Liver (tissue), 9 donors: Measurements from ENCODE around the gene ZKSCAN5. TPM values are rescaled to one million over a fixed set of nuclear protein-coding genes. Genes with fewer than 3 reads are reported as not detected.
"Not testable (repeated sequence)": the region's sequence is repeated elsewhere in the genome, so short reads cannot be mapped to it uniquely, and the experiment has no call there.

Experiments used
- DNase-seq: peaks from one replicate; pipeline ENCODE4 v3.0.0-alpha.2; 2017; ENCODE audit warnings: low spot score
- H3K27ac ChIP-seq, 2 donors: one replicate each; pipeline ENCODE4 v1.7.0; 2013; ENCODE audit warnings: inconsistent platforms in 2 of 2, low read length in 2 of 2, control low read depth in 1 of 2, low read depth in 1 of 2, mild to moderate bottlenecking in 1 of 2
- H3K27me3 ChIP-seq, 4 donors: one replicate each; pipeline versions ENCODE4 v1.6.1 to v1.7.0; 2013; ENCODE audit warnings: low read length in 3 of 4, inconsistent platforms in 1 of 4, mild to moderate bottlenecking in 1 of 4, moderate library complexity in 1 of 4; ENCODE audit not compliant: control insufficient read depth in 4 of 4, insufficient read depth in 4 of 4
- H3K36me3 ChIP-seq, 4 donors: one replicate each; pipeline versions ENCODE4 v1.6.1 to v1.7.0; 2013; ENCODE audit warnings: low read length in 3 of 4, mild to moderate bottlenecking in 3 of 4, low read depth in 1 of 4, moderate library complexity in 1 of 4; ENCODE audit not compliant: control insufficient read depth in 4 of 4, insufficient read depth in 3 of 4
- H3K4me1 ChIP-seq, 4 donors: one replicate each; pipeline versions ENCODE4 v1.6.1 to v1.7.0; 2013; ENCODE audit warnings: low read length in 3 of 4, mild to moderate bottlenecking in 3 of 4, moderate library complexity in 1 of 4; ENCODE audit not compliant: control insufficient read depth in 4 of 4, insufficient read depth in 4 of 4
- H3K4me3 ChIP-seq, 3 donors: one replicate each; pipeline versions ENCODE4 v1.6.1 to v1.7.0; 2013; ENCODE audit warnings: low read length in 3 of 3, control low read depth in 1 of 3, low read depth in 1 of 3, mild to moderate bottlenecking in 1 of 3
- H3K9ac ChIP-seq, 2 donors: one replicate each; pipeline ENCODE4 v1.7.0; 2013; ENCODE audit warnings: low read length in 2 of 2, mild to moderate bottlenecking in 2 of 2, moderate library complexity in 2 of 2, control low read depth in 1 of 2, low read depth in 1 of 2
- H3K9me3 ChIP-seq, 4 donors: one replicate each; pipeline versions ENCODE4 v1.6.1 to v1.7.0; 2013; ENCODE audit warnings: low read length in 3 of 4; ENCODE audit not compliant: control insufficient read depth in 4 of 4
- ATF3 ChIP-seq: IDR thresholded peaks from 2 replicates; pipeline ENCODE4 v1.6.1; 2016; ENCODE audit warnings: antibody characterized with exemption
- CTCF ChIP-seq: fragments of 150-350 bp; IDR thresholded peaks from 2 replicates; pipeline ENCODE4 v1.5.1; 2017; ENCODE audit warnings: improper control_type of control experiment, low read depth, low read length; ENCODE audit not compliant: missing input control
- EGR1 ChIP-seq, 2 donors: IDR thresholded peaks; 2 replicates each; pipeline ENCODE4 v1.6.1; 2016 to 2018; ENCODE audit warnings: antibody characterized with exemption in 2 of 2, low read depth in 2 of 2
- FOXA1 ChIP-seq: IDR thresholded peaks from 2 replicates; pipeline ENCODE4 v1.6.1; 2016; ENCODE audit warnings: antibody characterized with exemption
- FOXA2 ChIP-seq: IDR thresholded peaks from 2 replicates; pipeline ENCODE4 v1.6.1; 2016; ENCODE audit warnings: antibody characterized with exemption
- GABPA ChIP-seq, 2 donors: IDR thresholded peaks in 1 of 2; conservative IDR thresholded peaks in 1 of 2; 2 replicates each; pipeline ENCODE4 v1.6.1; 2016; ENCODE audit warnings: antibody characterized with exemption in 2 of 2, mild to moderate bottlenecking in 1 of 2, moderate library complexity in 1 of 2
- HNF4A ChIP-seq, 2 donors: conservative IDR thresholded peaks; 2 replicates each; pipeline ENCODE4 v1.6.1; 2016; ENCODE audit warnings: antibody characterized with exemption in 2 of 2, mild to moderate bottlenecking in 2 of 2
- HNF4G ChIP-seq: IDR thresholded peaks from 2 replicates; pipeline ENCODE4 v1.6.1; 2016; ENCODE audit warnings: antibody characterized with exemption
- JUND ChIP-seq, 2 donors: IDR thresholded peaks; 2 replicates each; pipeline ENCODE4 v1.6.1; 2016; ENCODE audit warnings: antibody characterized with exemption in 2 of 2
- MAX ChIP-seq: IDR thresholded peaks from 2 replicates; pipeline ENCODE4 v1.6.1; 2016; ENCODE audit warnings: antibody characterized with exemption
- NR2F2 ChIP-seq: IDR thresholded peaks from 2 replicates; pipeline ENCODE4 v1.6.1; 2016; ENCODE audit warnings: antibody characterized with exemption
- RAD21 ChIP-seq, 2 donors: IDR thresholded peaks; 2 replicates each; pipeline ENCODE4 v1.6.1; 2016; ENCODE audit warnings: antibody characterized with exemption in 2 of 2, mild to moderate bottlenecking in 2 of 2
- REST ChIP-seq: IDR thresholded peaks from 2 replicates; pipeline ENCODE4 v1.6.1; 2016; ENCODE audit warnings: antibody characterized with exemption, mild to moderate bottlenecking
- RXRA ChIP-seq, 2 donors: IDR thresholded peaks; 2 replicates each; pipeline ENCODE4 v1.6.1; 2017 to 2018; ENCODE audit warnings: antibody characterized with exemption in 2 of 2, mild to moderate bottlenecking in 1 of 2
- SP1 ChIP-seq: IDR thresholded peaks from 2 replicates; pipeline ENCODE4 v1.6.1; 2018; ENCODE audit warnings: antibody characterized with exemption, mild to moderate bottlenecking
- TAF1 ChIP-seq: conservative IDR thresholded peaks from 2 replicates; pipeline ENCODE4 v1.6.1; 2016; ENCODE audit warnings: antibody characterized with exemption, mild to moderate bottlenecking
- YY1 ChIP-seq: IDR thresholded peaks from 2 replicates; pipeline ENCODE4 v1.6.1; 2016; ENCODE audit warnings: antibody characterized with exemption, mild to moderate bottlenecking
- ZBTB33 ChIP-seq: IDR thresholded peaks from 2 replicates; pipeline ENCODE4 v1.6.1; 2016; ENCODE audit warnings: antibody characterized with exemption
- WGBS: extraction: QIAGEN DNeasy Blood & Tissue Kit; methylation state at CpG from one replicate; pipeline ENCODE4 v1.1.7; 2013; 5-methylcytosine and 5-hydroxymethylcytosine counted together
- polyA plus RNA-seq, 2 donors: library from polyadenylated mRNA; stranded (reverse) in 1 of 2; unstranded in 1 of 2; fragments of 200-250 nt in 1 of 2; fragments of >200 nt in 1 of 2; fragmentation: Nextera tagmentation in 1 of 2; extraction: Ambion mirVana in 1 of 2; gene quantifications; one replicate each; pipeline versions ENCODE4 v1.2.1 to v1.2.3, GENCODE V29; 2013 to 2015
- total RNA-seq, 2 donors: library from RNA; depleted of rRNA; stranded (reverse); fragments of >200 nt; gene quantifications; one replicate each; pipeline ENCODE4 v1.2.3, GENCODE V29; 2014
- donor health status: healthy.
- donor health status: healthy.
- donor health status: healthy.
- donor health status: healthy.
- donor health status: healthy.

The ZKSCAN5 gene
- total and polyA plus RNA-seq, 4 donors, result 1.7 to 5.4 (median 3.4) TPM

- TF ChIP-seq REST, result no peak
- no peak for TF ChIP-seq ZBTB33
- no peak for TF ChIP-seq NR2F2
- no peak for TF ChIP-seq HNF4A (conservative IDR thresholded peaks at IDR 0.05)
- TF ChIP-seq ATF3, result no peak
- no peak for TF ChIP-seq YY1
- TF ChIP-seq FOXA1, result no peak
- no peak for TF ChIP-seq HNF4G
- TF ChIP-seq GABPA (IDR thresholded peaks at IDR 0.05 in 1 of 2, conservative IDR thresholded peaks at IDR 0.05 in 1 of 2), result no peak
- TF ChIP-seq JUND (IDR thresholded peaks at IDR 0.05), result no peak
- TF ChIP-seq FOXA2, result no peak
- no peak for TF ChIP-seq EGR1 (IDR thresholded peaks at IDR 0.05; ENCODE audit: low read depth in 2 of 2)
- TF ChIP-seq TAF1, result no peak
- no peak for TF ChIP-seq RAD21 (IDR thresholded peaks at IDR 0.05)
- TF ChIP-seq SP1, result no peak
- no peak overlapping the region for H3K27ac ChIP-seq
- H3K36me3 ChIP-seq, result peaks cover 10 to 52% (median 50%) of the 10 kb centered on the region in 4 donors
- no peak for DNase-seq
- H3K27me3 ChIP-seq, result no peaks in the 10 kb centered on the region
- H3K4me3 ChIP-seq, result no peak overlapping the region
- H3K9ac ChIP-seq, result no peak overlapping the region
- WGBS, result 79% methylated on average over 2 of the region's 2 CpGs
- peaks cover 0 to 3% (median 2%) of the 10 kb centered on the region in 4 donors for H3K4me1 ChIP-seq
- no peaks in the 10 kb centered on the region for H3K9me3 ChIP-seq
These were observed 58.4 kb downstream of the ZKSCAN5 start for GRCh38 chr7:99562832-99563231.

- H3K4me1 ChIP-seq, result peaks cover 0 to 3% (median 2%) of the 10 kb centered on the region in 4 donors
- peaks cover 10 to 54% (median 52%) of the 10 kb centered on the region in 4 donors for H3K36me3 ChIP-seq
- H3K27ac ChIP-seq, result no peak overlapping the region
- no peak for DNase-seq
- H3K9ac ChIP-seq, result no peak overlapping the region
- H3K9me3 ChIP-seq, result no peaks in the 10 kb centered on the region
- H3K27me3 ChIP-seq, result no peaks in the 10 kb centered on the region
- WGBS, result 96% methylated on average over 10 of the region's 10 CpGs
- no peak for TF ChIP-seq EGR1 (IDR thresholded peaks at IDR 0.05; ENCODE audit: low read depth in 2 of 2)
- TF ChIP-seq YY1, result no peak
- TF ChIP-seq JUND (IDR thresholded peaks at IDR 0.05), result no peak
- no peak for TF ChIP-seq NR2F2
- TF ChIP-seq RXRA (IDR thresholded peaks at IDR 0.05), result no peak
- TF ChIP-seq GABPA (IDR thresholded peaks at IDR 0.05 in 1 of 2, conservative IDR thresholded peaks at IDR 0.05 in 1 of 2), result no peak
- TF ChIP-seq TAF1, result no peak
- TF ChIP-seq FOXA1, result no peak
- no peak for TF ChIP-seq CTCF
- no peak for TF ChIP-seq RAD21 (IDR thresholded peaks at IDR 0.05)
- TF ChIP-seq FOXA2, result no peak
- TF ChIP-seq ZBTB33, result no peak
- no peak for TF ChIP-seq HNF4G
- no peak for TF ChIP-seq MAX
- H3K4me3 ChIP-seq, result no peak overlapping the region
These were observed 59.2 kb downstream of the ZKSCAN5 start for GRCh38 chr7:99563650-99564049.

- WGBS, result 98% methylated on average over 7 of the region's 7 CpGs
These were observed 64.3 kb downstream of the ZKSCAN5 start for GRCh38 chr7:99568770-99569169.

More at GRCh38 chr7:99568770-99569169, 64.3 kb downstream of the ZKSCAN5 start:
- H3K4me1 ChIP-seq, H3K4me3 ChIP-seq, H3K9me3 ChIP-seq, H3K27me3 ChIP-seq, DNase-seq, H3K9ac ChIP-seq, H3K27ac ChIP-seq: not testable (repeated sequence)
- peaks cover 3 to 67% (median 48%) of the 10 kb centered on the region in 4 donors for H3K36me3 ChIP-seq
